MM.1S (cell line): Measurements from ENCODE around the gene FRYL.

Experiments
- DNase-seq: peaks from one replicate; pipeline ENCODE4 v3.0.0-alpha.2; 2015
- H2AFZ ChIP-seq: fragments of 300-600 bp; sonication (generic); 2 replicates; pipeline ENCODE4 v1.6.0; 2016; ENCODE audit warnings: antibody characterized with exemption, low read length
- H3F3A ChIP-seq: fragments of 300-600 bp; sonication (generic); 2 replicates; pipeline ENCODE4 v1.6.1; 2016; ENCODE audit warnings: mild to moderate bottlenecking, antibody characterized with exemption, low read length, moderate library complexity, mixed read lengths; ENCODE audit not compliant: insufficient read depth
- H3K27ac ChIP-seq: fragments of 300-600 bp; sonication (generic); 2 replicates; pipeline ENCODE4 v1.5.1; 2016; ENCODE audit warnings: mild to moderate bottlenecking, low read length
- H3K27me3 ChIP-seq: fragments of 300-600 bp; sonication (generic); replicated peaks from 2 replicates; pipeline ENCODE4 v1.6.0; 2016; ENCODE audit warnings: low read length; ENCODE audit not compliant: insufficient read depth
- H3K36me3 ChIP-seq: fragments of 300-600 bp; sonication (generic); replicated peaks from 2 replicates; pipeline ENCODE4 v1.6.1; 2016; ENCODE audit warnings: mild to moderate bottlenecking, low read length, mixed read lengths; ENCODE audit not compliant: insufficient read depth
- H3K4me1 ChIP-seq: fragments of 300-600 bp; sonication (generic); 2 replicates; pipeline ENCODE4 v1.6.1; 2016; ENCODE audit warnings: low read length, mixed read lengths
- H3K4me2 ChIP-seq: fragments of 300-600 bp; sonication (generic); 2 replicates; pipeline ENCODE4 v1.6.0; 2016; ENCODE audit warnings: low read depth, low read length
- H3K4me3 ChIP-seq: fragments of 300-600 bp; sonication (generic); 2 replicates; pipeline ENCODE4 v1.5.1; 2016; ENCODE audit warnings: low read length, mixed read lengths
- H3K79me2 ChIP-seq: fragments of 300-600 bp; sonication (generic); 2 replicates; pipeline ENCODE4 v1.6.1; 2016; ENCODE audit warnings: mixed run types, low read length, mixed read lengths
- H3K9ac ChIP-seq: fragments of 300-600 bp; sonication (generic); 2 replicates; pipeline ENCODE4 v1.6.1; 2016; ENCODE audit warnings: low read length, mixed read lengths
- H3K9me2 ChIP-seq: fragments of 300-600 bp; sonication (generic); replicated peaks from 2 replicates; pipeline ENCODE4 v1.6.1; 2016; ENCODE audit warnings: mild to moderate bottlenecking, low read length, mixed read lengths; ENCODE audit not compliant: insufficient read depth
- H3K9me3 ChIP-seq: fragments of 300-600 bp; sonication (generic); replicated peaks from 2 replicates; pipeline ENCODE4 v1.6.1; 2016; ENCODE audit warnings: mild to moderate bottlenecking, low read length, mixed read lengths; ENCODE audit not compliant: insufficient read depth
- H4K20me1 ChIP-seq: fragments of 300-600 bp; sonication (generic); 2 replicates; pipeline ENCODE4 v1.6.1; 2016; ENCODE audit warnings: mild to moderate bottlenecking, low read length, moderate library complexity, mixed read lengths; ENCODE audit not compliant: insufficient read depth
- EZH2 ChIP-seq: fragments of 300-600 bp; sonication (generic); optimal IDR thresholded peaks from 2 replicates; pipeline ENCODE3; 2017; ENCODE audit warnings: low read depth, mild to moderate bottlenecking, antibody characterized with exemption, low read length, mixed read lengths
- EZH2phosphoT487 ChIP-seq: fragments of 300-600 bp; sonication (generic); IDR thresholded peaks from 2 replicates; pipeline ENCODE4 v1.6.1; 2018; ENCODE audit warnings: antibody characterized with exemption, low read length
- TF ChIP-seq, protein P1 (sequence below): fragments of 300-600 bp; sonication (generic); IDR thresholded peaks from 2 replicates; pipeline ENCODE4 v1.5.1; 2016; ENCODE audit warnings: antibody characterized with exemption, low read length, mixed read lengths

Gene FRYL

DNA sequence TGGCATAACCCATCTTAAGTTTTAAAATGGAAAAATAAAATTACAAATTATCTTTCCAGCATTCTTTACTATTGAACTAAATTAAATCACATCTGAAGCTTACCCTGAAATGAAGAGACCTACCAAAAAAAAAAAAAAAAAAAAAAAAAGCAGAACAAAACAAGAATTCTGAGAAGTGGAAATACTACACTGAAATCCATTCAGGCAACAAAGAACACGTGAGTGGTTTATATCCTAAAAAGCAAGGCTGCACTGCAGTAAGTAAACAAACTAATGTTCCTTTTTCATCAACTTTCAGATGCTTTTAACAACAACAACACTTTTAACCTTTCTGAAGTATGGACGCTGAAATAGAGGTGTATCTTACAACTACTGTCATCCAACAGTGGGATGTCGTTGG lies 7.5 kb downstream of the FRYL start:
- H3K4me2 ChIP-seq = no peak overlapping the region
- peaks cover 7% of the 10 kb centered on the region; the same call in 1 of the 2 replicates for H3K4me1 ChIP-seq
- no peaks in the 10 kb centered on the region for H3K36me3 ChIP-seq

GRCh38 chr4:48767055-48767929 lies 12.8 kb downstream of the FRYL start:
- TF ChIP-seq EZH2phosphoT487 = no peak
- TF ChIP-seq EZH2 = no peak
- TF ChIP-seq, protein P1, sequence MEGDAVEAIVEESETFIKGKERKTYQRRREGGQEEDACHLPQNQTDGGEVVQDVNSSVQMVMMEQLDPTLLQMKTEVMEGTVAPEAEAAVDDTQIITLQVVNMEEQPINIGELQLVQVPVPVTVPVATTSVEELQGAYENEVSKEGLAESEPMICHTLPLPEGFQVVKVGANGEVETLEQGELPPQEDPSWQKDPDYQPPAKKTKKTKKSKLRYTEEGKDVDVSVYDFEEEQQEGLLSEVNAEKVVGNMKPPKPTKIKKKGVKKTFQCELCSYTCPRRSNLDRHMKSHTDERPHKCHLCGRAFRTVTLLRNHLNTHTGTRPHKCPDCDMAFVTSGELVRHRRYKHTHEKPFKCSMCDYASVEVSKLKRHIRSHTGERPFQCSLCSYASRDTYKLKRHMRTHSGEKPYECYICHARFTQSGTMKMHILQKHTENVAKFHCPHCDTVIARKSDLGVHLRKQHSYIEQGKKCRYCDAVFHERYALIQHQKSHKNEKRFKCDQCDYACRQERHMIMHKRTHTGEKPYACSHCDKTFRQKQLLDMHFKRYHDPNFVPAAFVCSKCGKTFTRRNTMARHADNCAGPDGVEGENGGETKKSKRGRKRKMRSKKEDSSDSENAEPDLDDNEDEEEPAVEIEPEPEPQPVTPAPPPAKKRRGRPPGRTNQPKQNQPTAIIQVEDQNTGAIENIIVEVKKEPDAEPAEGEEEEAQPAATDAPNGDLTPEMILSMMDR = no peak
- no peaks in the 10 kb centered on the region for H3K9me3 ChIP-seq
- no peak for DNase-seq
- no peak overlapping the region for H2AFZ ChIP-seq
- no peaks in the 10 kb centered on the region for H3K9me2 ChIP-seq
- peaks cover 95% of the 10 kb centered on the region for H3K79me2 ChIP-seq
- H3K36me3 ChIP-seq = no peaks in the 10 kb centered on the region
- no peak overlapping the region for H3K4me3 ChIP-seq
- no peaks in the 10 kb centered on the region for H3F3A ChIP-seq
- H3K27me3 ChIP-seq = no peaks in the 10 kb centered on the region
- no peak overlapping the region for H3K4me2 ChIP-seq
- H3K9ac ChIP-seq = no peak overlapping the region
- no peaks in the 10 kb centered on the region for H3K4me1 ChIP-seq
- no peaks in the 10 kb centered on the region; the same call in 1 of the 2 replicates for H4K20me1 ChIP-seq
- no peak overlapping the region for H3K27ac ChIP-seq

More for the DNA sequence above, 7.5 kb downstream of the FRYL start:
- Histone ChIP-seq H3K9me2 (no peaks in the 10 kb centered on the region), H2AFZ (no peak overlapping the region), H3K9ac (no peak overlapping the region), H3F3A (no peaks in the 10 kb centered on the region), H4K20me1 (peaks cover 3% of the 10 kb centered on the region; the same call in 1 of the 2 replicates), H3K27ac (no peak overlapping the region), H3K79me2 (peaks cover 98% of the 10 kb centered on the region), H3K4me3 (no peak overlapping the region), H3K27me3 (no peaks in the 10 kb centered on the region), H3K9me3 (no peaks in the 10 kb centered on the region)
- TF ChIP-seq, protein P1 = no peak
- TF ChIP-seq EZH2phosphoT487 (no peak), EZH2 (no peak)
- no peak for DNase-seq

DNA sequence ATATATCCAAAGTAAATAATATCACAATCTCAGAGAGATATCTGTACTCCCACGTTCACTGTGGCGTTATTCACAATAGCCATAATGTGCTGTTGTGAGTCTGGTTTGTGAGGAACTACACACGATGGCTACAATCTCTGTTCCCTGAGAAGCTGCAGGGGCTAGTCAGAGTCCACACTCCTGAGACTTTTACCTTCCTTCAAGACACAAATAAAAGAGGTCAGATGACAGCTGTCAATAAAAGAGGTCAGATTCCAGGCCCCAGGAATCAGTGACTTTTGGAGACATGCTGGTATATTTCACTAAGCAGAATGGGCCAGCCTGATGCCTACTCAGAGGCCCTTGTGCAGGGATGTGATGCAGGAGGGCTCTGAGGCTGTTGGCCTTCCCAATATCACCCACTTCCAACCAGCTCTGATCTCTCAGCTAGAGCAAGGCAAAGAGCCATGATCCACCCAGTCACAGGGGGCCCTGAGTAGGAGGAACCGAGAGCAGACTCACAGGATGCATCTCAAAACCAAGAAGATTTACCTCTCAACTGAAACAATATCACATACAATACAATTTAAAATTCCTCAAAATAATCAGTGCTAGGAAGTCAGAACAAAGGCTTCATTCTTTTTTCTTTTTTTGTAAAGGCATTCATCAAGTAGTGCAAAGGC lies 13.8 kb downstream of the FRYL start:
- H3K9ac ChIP-seq = no peak overlapping the region
- H3K27ac ChIP-seq = no peak overlapping the region
- no peak overlapping the region for H2AFZ ChIP-seq
- H4K20me1 ChIP-seq = no peaks in the 10 kb centered on the region; the same call in 1 of the 2 replicates
- no peaks in the 10 kb centered on the region for H3K9me2 ChIP-seq
- no peaks in the 10 kb centered on the region for H3K36me3 ChIP-seq
- H3K27me3 ChIP-seq = no peaks in the 10 kb centered on the region
- H3K4me3 ChIP-seq = no peak overlapping the region
- TF ChIP-seq, protein P1 = no peak
- no peak for TF ChIP-seq EZH2phosphoT487
- TF ChIP-seq EZH2 = no peak
- no peaks in the 10 kb centered on the region for H3F3A ChIP-seq
- H3K4me2 ChIP-seq = no peak overlapping the region
- no peaks in the 10 kb centered on the region for H3K4me1 ChIP-seq
- H3K9me3 ChIP-seq = no peaks in the 10 kb centered on the region
- DNase-seq = no peak
- peaks cover 95% of the 10 kb centered on the region for H3K79me2 ChIP-seq
